GM21390 (cell line): ENCODE data around the gene VAMP7.
"Not testable (repeated sequence)": the region's sequence is repeated elsewhere in the genome, so short reads cannot be mapped to it uniquely, and the experiment has no call there.

Experiments
- ATAC-seq: cut with Tn5 transposase; IDR thresholded peaks from one replicate; pipeline ENCODE4 v1.9.1; 2021; ENCODE audit not compliant: unreplicated experiment

VAMP7 gene

DNA sequence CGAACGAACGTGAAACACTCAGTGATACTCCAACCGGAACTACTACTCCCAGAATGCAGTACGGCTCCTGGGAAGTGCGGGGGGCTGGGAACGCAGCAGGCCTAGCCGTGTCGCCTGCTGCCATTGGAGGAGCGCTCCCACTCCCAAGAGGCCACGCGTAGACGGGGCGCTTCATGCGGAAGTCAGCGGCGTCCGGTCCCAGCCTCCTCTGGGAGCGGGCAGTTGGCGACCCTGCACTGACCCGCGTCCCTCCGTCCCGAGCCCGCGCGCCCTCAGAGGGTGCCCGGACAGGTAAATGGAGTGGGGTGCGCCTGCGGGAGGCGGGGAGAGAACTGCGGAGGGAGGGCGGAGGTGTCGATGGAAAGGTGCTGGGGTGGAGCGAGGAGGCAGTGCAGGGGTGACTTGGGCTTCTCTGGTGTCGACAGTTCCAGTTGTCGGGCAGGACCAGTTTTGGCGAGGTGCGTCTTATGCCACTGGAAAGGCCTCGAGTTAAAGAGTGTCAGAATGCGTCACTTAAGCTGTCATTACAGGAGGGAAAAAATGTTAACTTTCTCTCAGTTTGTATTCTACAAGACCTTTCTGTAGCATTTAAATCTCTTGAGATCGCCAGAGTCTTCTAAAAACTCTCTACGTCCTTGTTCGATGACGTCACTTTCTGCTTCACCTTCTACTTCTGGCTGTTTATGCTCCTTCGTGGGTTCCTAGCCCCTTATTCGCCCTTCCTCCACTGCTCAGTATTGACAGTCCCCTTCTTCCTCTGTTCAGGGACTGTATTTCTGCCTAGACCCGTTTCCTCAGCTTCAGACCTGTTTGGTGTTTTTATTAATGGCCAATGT lies at the start of gene VAMP7:
Gene VAMP7 (plus strand): TSS at position 188 of the 836 bp plus-strand sequence. CDS start 8,122 bp downstream, outside the sequence.
- ATAC-seq: peak; percentile 98

- no peak for ATAC-seq
Measured at GRCh38 chrX:155841232-155841631, 39.9 kb upstream of the VAMP7 start.

GRCh38 chrX:155851786-155852185 lies 29.4 kb upstream of the VAMP7 start:
- not testable (repeated sequence) for ATAC-seq

DNA sequence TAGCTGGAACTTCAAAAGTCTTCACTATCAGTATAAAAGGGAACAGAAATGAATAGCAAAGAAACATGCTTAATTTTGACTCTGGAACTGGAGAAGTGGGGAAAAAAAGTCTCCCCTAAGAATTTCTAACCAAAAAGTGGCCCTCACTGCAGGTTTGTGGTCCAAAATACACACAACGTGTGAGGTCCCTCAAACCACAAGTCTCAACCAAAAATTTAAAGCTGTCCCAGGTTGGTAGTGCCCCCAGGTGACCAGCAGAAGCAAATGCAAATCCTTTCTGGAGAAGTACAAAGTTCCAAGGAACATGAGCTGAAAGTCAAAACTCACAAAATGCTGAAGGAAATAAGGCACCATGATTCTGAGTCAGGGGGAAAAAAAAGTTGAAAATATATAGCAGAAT lies 23.6 kb upstream of the VAMP7 start:
- no peak for ATAC-seq

DNA sequence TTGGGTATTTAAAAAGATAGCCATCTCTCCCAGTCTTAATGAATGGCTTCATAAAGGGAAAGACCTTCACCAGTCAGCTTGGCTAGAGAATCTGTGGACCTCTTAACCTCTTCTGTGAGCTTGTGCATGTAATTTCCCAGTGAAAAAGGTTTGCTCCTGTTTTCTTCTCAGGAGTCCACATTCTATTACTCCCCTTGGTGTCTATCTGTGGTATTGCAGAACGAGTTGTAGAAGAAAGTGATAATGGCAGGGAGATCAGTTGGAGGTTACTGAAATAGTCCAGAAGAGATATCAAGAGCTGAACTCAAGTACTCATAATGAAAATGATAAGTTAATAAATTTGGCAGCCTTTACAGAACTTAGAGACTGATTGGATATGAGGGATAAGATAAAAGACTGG lies 16.5 kb upstream of the VAMP7 start:
- no peak for ATAC-seq

DNA sequence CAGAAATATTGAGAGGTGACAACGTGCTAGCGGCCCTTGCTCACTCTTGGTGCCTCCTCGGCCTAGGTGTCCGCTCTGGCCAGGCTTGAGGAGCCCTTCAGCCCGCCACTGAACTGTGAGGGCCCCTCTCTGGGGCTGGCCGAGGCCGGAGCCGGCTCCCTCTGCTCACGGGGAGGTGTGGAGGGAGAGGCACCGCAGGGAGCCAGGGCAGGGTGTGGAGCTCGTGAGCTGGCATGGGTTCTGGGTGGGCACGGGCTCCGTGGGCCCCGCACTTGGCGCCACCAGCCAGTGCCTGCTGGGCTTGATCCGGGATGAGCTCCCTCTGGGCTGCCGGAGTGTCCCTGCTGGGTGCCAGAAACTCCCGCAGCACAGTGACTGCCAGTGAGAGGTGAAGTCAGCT lies 16.0 kb upstream of the VAMP7 start:
- no peak for ATAC-seq

GRCh38 chrX:155867821-155868220 lies 13.3 kb upstream of the VAMP7 start:
- no peak for ATAC-seq

- ATAC-seq: no peak
Measured at GRCh38 chrX:155870958-155871357, 10.2 kb upstream of the VAMP7 start.

- ATAC-seq: no peak
Measured at GRCh38 chrX:155871934-155872333, 9.2 kb upstream of the VAMP7 start.

GRCh38 chrX:155873188-155873587 lies 8.0 kb upstream of the VAMP7 start:
- ATAC-seq: no peak

GRCh38 chrX:155874571-155875244 lies 6.4 kb upstream of the VAMP7 start:
- no peak for ATAC-seq

GRCh38 chrX:155876704-155877103 lies 4.4 kb upstream of the VAMP7 start:
- no peak for ATAC-seq

DNA sequence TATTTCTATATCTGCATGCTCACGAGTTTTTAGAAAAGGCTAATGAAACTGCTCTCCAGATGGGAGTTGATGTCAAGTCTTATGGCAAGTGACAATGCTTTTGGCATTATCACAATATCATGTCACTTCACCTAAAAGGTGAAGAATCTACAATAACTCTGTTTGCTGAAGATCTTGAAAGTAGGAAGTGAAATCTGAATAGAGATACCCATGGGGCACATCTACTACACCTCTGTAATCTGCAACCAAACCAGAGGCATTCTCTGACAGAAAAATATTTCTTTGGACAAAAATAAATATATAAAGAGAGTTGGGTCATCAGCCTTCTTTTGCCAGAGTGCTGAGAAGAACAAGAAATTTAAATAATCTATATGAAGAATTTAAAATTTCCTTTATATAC lies 3.9 kb upstream of the VAMP7 start:
- ATAC-seq: no peak

- ATAC-seq: no peak
Measured at GRCh38 chrX:155880586-155881157, 473 bp upstream of the VAMP7 start.

GRCh38 chrX:155886409-155886808 lies 5.3 kb downstream of the VAMP7 start:
- no peak for ATAC-seq

DNA sequence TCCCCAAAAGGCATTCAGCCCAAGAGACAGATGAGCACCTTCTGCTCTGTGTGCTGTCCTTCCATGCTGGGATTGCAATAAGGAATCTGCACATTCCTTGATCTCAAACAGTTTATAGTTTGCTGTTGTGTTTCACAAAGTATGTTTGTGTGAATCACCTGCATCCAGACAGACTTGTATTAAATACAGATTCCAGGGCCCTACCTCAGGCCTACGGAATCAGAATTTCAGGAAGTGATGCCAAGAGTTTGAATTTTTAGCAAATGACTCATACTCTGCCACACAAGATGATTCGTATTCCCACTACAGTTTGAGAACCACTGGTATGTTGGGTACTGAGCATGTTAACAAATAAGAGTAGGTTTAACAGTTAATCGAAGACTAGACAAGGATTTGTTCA lies 7.0 kb downstream of the VAMP7 start:
- no peak for ATAC-seq

DNA sequence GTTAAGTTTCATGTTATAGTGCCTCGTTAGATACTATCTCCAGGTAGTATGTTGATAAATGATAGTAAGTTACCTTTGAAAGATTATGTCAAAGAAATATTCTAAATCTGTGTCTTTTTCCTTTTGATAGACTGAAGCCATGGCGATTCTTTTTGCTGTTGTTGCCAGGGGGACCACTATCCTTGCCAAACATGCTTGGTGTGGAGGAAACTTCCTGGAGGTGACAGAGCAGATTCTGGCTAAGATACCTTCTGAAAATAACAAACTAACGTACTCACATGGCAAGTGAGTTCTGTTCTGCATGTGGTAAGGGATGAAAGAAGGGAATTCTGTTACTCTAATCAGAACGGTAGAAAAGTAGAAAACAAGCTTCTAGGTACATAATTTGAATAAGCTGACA lies 8.2 kb downstream of the VAMP7 start:
- ATAC-seq: no peak

- ATAC-seq: no peak
Measured at GRCh38 chrX:155891446-155892210, 10.5 kb downstream of the VAMP7 start.

DNA sequence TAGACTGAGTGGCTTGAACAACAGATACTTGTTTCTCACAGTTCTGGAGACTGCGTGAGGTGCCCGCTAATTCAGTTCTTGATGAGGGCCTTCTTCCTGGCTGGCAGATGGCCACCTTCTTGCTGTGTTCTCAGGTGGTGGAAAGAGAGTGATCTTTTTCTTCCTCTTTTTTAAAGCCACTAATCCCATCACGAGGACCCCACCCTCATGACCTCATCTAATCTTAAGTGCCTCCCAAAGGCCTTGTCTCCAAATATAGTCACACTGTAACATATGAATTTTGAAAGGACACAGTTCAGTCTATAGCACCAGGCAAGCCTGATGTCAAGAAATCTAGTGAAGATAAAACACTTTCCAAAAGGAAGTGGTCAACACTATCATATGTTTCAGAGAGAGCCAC lies 12.4 kb downstream of the VAMP7 start:
- ATAC-seq: no peak

GRCh38 chrX:155896512-155896911 lies 15.4 kb downstream of the VAMP7 start:
- no peak for ATAC-seq

DNA sequence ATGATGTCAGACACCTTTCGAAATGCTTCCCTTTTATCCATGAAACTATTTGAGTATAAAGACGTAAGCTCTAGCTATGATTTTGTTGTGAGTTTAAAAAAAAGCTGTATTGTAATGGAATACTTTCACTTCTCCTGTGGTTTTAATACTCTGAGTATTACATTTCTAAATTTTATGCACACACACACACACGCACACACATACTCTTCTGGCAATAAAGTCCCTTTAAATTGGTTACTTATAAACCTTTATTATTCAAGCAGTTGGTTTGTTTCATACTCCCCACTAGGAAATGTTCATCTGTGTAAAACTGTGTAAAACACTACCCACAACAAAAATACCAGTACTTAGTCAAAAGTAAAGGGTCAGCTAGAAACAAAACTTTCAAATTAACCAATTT lies 18.2 kb downstream of the VAMP7 start:
- ATAC-seq: no peak
